ENCODE results near the gene RASGRP1.

DNA sequence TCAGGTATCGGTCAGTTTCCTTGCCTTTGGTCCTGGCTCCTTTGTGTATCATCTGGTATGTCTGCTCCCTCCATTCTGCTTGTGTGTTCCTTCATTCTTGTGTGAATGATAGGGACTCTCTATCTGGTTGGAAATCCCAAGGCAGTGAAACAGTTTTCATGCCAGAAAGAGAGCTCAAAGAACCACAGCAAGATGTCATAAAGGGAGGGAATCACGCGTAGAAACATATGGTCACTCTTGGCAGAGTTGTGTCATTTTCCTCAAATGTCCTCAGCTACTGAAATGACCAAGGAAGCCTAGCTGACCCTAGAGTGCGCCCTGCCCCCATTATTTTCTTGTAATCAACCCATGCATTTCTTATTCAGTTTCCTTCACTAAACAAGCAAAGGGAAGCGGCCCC is 48.0 kb downstream of the RASGRP1 start:
- TF ChIP-seq, protein P1, sequence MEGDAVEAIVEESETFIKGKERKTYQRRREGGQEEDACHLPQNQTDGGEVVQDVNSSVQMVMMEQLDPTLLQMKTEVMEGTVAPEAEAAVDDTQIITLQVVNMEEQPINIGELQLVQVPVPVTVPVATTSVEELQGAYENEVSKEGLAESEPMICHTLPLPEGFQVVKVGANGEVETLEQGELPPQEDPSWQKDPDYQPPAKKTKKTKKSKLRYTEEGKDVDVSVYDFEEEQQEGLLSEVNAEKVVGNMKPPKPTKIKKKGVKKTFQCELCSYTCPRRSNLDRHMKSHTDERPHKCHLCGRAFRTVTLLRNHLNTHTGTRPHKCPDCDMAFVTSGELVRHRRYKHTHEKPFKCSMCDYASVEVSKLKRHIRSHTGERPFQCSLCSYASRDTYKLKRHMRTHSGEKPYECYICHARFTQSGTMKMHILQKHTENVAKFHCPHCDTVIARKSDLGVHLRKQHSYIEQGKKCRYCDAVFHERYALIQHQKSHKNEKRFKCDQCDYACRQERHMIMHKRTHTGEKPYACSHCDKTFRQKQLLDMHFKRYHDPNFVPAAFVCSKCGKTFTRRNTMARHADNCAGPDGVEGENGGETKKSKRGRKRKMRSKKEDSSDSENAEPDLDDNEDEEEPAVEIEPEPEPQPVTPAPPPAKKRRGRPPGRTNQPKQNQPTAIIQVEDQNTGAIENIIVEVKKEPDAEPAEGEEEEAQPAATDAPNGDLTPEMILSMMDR (conservative IDR thresholded peaks at IDR 0.05) = no peak
- TF ChIP-seq EZH2 (IDR thresholded peaks at IDR 0.05; ENCODE audit: low read depth) = no peak

Data from PC-9 (cell line).